Raji (cell line): ENCODE measurements around the gene EMID1.

Source experiments
- POLR2A ChIP-seq: IDR thresholded peaks from 2 replicates; pipeline ENCODE4 v1.6.1; 2011; ENCODE audit warnings: low read depth, low read length, control low read depth; ENCODE audit not compliant: insufficient read depth

Gene EMID1

DNA sequence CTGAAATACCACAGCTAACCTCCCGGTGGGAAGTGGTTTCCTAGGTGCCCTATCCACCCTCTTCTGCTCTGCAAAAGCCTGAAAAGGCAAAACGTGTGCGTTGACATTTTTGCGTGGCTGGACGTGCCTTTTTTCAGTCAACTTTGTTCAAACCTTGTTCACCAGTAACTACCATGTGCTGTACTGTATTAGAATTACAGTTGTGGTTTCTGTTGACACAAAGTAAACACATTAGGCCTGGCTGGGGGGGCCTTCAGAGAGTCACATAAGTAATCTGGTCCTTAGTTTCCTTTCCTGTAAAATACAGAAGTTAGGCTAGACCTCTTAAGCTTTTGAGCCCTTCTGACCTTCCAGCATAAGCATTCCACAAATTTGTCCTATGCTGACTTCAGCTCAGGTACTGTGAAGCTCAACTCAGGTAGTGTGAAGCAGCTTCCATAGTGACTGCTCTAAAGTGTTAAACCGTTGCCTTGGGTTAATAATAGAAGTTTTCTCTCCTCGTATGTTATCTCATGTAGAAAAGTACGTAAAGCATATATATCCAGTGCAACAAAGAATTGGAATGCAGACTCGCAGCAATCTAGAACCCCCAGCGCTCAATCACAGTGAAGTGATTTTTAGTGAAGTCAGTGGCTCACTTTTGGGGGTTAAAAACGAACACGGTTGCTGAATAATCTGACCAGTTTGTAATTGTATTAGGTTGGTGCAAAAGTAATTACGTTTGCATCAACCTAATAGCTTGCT, 64.2 kb downstream of the EMID1 start:
- TF ChIP-seq POLR2A: no peak

- no peak for TF ChIP-seq POLR2A
Measured at GRCh38 chr22:29270475-29271271, 65.0 kb downstream of the EMID1 start.

DNA sequence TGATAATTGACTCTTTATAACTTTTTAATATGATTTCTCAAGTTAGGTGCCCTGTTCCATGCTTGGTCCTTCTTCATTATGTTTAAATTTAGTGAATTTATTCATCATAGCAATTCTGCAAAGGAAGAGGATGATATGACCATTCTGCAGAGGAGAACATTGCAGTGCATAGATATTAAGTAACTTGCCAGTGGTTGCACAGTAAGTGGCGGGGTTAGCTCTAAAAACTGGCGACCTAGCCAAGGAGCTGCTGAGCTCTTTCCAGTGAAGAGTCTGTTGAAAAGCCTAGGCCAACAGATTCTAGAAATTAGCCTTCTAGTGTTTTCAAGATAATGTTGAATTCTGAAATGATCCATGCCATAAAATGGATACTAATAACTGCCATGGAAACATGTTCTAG, 66.9 kb downstream of the EMID1 start:
- TF ChIP-seq POLR2A: no peak

DNA sequence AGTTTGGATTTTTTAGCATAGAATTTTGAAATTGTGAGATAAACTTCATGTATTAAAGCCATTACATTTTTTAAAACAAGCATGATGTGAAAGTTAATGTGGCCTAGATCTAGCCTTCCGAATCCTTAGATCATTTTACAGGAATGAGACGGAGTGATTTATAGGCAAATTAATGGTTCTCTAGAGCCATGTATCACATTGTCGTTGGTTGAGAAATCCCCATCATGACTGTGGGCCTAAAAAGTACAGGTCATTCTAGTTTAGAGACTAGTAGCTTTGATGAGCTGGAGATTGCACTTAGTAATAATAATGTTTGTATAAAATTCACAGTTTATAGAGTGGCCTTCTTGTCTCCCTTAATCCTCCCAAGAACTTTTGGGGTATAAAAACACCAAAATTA, 69.5 kb downstream of the EMID1 start:
- TF ChIP-seq POLR2A: no peak

DNA sequence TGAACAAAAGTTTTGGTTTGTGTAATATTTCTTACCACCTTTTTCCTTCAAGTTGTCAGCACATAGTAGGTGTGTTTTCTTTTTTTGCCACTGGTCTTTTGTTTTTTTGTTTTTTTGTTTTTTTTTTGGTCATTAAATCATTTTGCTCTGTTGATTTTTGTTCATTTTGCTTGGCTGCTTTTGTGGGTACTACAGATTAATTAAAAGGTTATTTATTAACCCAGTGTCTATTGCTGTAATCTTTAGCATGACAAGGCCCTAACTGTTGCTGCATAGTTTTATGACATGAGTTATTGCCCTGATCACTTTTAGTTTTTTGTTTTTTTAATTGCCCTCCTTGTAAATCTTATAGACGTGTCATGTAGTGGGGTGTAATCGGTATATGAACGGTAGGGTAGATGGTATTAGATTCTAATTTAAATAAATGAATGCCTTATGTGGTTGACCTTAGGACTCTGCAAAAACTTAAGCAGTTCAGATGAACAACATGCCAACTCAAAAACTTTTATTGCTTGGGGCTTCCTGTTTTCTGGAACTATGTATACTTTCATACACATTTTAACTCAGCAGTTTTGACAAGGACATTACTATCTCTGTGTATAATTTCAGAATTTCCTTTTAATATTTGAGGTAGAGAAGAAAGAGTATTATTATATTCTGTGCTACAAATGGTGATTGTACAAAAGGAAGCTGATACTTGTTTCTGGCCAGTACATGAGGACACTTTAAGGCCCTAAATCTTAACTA, 70.3 kb downstream of the EMID1 start:
- no peak for TF ChIP-seq POLR2A

- no peak for TF ChIP-seq POLR2A
Measured at GRCh38 chr22:29277927-29278326, 72.2 kb downstream of the EMID1 start.

DNA sequence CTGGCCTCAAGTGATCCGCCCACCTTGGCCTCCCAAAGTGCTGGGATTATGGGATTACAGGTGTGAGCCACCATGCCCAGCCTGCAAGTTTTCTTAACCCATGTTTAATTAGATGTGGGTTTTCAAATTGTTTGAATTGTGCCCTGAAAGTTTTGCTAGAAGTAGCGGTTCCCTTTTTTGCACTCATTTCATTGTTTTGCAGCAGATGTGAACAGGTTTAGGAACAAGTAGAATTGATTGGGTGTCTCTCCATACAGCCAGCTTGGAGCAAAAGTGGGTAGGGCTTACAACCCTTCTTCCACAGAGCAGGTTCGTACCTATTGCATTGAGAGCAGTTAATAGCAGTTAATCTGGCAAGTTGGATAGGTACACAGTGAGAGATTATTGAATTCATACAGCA, 78.5 kb downstream of the EMID1 start:
- TF ChIP-seq POLR2A: no peak

- TF ChIP-seq POLR2A: no peak
Measured at GRCh38 chr22:29288837-29289236, 83.1 kb downstream of the EMID1 start.

DNA sequence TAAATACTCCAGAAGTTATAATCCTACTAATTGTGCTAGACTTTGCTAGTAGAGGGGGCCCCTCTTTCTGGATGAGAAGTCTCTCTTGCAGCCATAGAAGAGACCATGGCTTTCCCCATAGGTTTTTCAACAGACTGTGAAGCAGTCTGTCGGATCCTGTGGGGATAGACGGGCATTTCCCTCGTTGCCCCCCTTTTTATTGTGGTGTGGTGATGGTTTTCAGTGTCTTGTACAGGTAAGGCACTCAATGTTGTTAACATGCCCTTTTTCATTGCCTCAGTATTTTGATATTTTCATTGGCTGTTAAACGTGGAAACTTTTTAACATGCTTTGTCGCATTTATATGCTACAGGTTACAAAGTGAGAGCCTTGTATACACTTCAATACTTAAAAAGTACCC, 84.4 kb downstream of the EMID1 start:
- TF ChIP-seq POLR2A: no peak

- no peak for TF ChIP-seq POLR2A
Measured at GRCh38 chr22:29291215-29291614, 85.5 kb downstream of the EMID1 start.

- no peak for TF ChIP-seq POLR2A
Measured at GRCh38 chr22:29292379-29292778, 86.7 kb downstream of the EMID1 start.

DNA sequence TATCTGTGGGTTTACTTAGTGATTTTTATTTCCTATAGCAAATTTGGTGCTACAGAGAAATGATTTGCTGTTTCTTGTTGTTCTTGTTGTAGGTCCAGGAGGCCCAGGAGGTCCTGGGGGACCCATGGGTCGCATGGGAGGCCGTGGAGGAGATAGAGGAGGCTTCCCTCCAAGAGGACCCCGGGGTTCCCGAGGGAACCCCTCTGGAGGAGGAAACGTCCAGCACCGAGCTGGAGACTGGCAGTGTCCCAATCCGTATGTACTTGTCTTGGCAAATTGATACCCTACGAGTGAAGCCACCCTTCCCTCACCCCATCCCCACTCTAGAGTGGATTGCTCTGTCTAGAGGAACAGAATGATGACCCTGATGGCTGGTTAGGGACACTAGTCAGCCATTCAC, 92.9 kb downstream of the EMID1 start:
- TF ChIP-seq POLR2A: no peak

DNA sequence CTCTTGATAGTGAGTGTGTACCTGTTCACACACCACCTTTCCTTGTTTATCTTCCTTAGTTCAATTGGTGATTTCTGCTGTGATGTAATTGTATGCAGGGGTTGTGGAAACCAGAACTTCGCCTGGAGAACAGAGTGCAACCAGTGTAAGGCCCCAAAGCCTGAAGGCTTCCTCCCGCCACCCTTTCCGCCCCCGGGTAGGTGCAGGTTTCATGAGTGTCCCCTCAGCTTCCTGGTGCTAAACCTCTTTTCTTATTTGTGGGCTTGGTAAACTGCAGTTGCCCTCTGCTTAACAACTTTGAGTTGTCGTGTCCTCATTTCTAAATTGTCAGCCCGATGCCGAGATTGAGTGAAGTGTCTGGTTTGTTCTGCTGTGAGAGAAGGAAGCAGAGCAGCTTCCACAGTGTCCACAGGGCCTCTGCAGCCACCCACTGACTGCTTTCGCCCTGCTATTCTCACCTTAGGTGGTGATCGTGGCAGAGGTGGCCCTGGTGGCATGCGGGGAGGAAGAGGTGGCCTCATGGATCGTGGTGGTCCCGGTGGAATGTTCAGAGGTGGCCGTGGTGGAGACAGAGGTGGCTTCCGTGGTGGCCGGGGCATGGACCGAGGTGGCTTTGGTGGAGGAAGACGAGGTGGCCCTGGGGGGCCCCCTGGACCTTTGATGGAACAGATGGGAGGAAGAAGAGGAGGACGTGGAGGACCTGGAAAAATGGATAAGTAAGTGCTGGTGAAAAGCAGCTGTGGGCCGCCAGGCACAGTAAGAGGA, 93.6 kb downstream of the EMID1 start:
- TF ChIP-seq POLR2A: no peak

DNA sequence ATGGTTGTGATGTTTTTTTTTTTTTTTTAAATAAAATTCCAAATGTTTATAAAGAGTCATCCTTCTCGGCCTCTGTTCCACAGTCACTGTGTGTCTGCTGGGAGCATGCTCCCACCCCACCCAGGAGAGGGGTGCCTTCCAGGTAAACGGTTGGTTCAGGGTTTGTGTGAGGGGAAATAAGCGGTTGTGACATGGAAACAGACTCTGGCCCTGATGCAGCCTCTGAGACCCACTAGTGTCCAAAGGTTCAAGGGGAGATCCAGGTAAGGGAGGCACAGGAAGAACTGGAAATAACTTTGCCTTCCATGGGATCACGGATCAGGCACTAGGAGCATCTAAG, 94.7 kb downstream of the EMID1 start:
- no peak for TF ChIP-seq POLR2A
